HepG2 (cell line): Measurements from ENCODE around the gene SUPV3L1. TPM values are rescaled to one million over a fixed set of nuclear protein-coding genes. Genes with fewer than 3 reads are reported as not detected.
A peak's percentile ranks its signal among the peaks of the same experiment; 100 is the strongest.

Experiments
- ATAD3A ChIP-seq: sonication (generic); formaldehyde crosslinking; IDR thresholded peaks from 2 replicates; pipeline ENCODE4 v1.4.0; 2020; ENCODE audit warnings: missing genetic modification reagents
- CBX2 ChIP-seq, 2 experiments: fragments of 200-600 bp in 1 of 2; sonication (generic); formaldehyde crosslinking in 1 of 2; IDR thresholded peaks; 2 replicates each; pipeline versions ENCODE4 v1.7.0 to v1.8.1; 2018 to 2022; ENCODE audit warnings: low read depth in 2 of 2, low read length in 1 of 2, mild to moderate bottlenecking in 1 of 2, missing genetic modification reagents in 1 of 2
- ESRRA ChIP-seq: sonication (generic); formaldehyde crosslinking; IDR thresholded peaks from 2 replicates; pipeline ENCODE4 v1.5.1; 2020; ENCODE audit warnings: mild to moderate bottlenecking, low read depth, missing genetic modification reagents
- ETV6 ChIP-seq: sonication (generic); formaldehyde crosslinking; conservative IDR thresholded peaks from 2 replicates; pipeline ENCODE4 v1.4.0; 2020; ENCODE audit warnings: missing genetic modification reagents
- GTF3A ChIP-seq: sonication (generic); formaldehyde crosslinking; conservative IDR thresholded peaks from 2 replicates; pipeline ENCODE4 v1.4.0; 2020; ENCODE audit warnings: mild to moderate bottlenecking, missing genetic modification reagents
- HOXA9 ChIP-seq: sonication (generic); formaldehyde crosslinking; IDR thresholded peaks from 2 replicates; pipeline ENCODE4 v1.8.1; 2022; ENCODE audit warnings: missing genetic modification reagents, mild to moderate bottlenecking, moderate library complexity, borderline replicate concordance
- NR3C1 ChIP-seq: sonication (generic); formaldehyde crosslinking; IDR thresholded peaks from 2 replicates; pipeline ENCODE4 v1.4.0; 2020; ENCODE audit warnings: missing genetic modification reagents
- SOX6 ChIP-seq, 2 experiments: fragments of 450-650 bp in 1 of 2; sonication (generic) in 1 of 2; formaldehyde crosslinking in 1 of 2; IDR thresholded peaks; 2 replicates each; pipeline versions ENCODE4 v1.4.0 to v1.6.1; 2017 to 2020; ENCODE audit warnings: antibody characterized with exemption in 1 of 2, mild to moderate bottlenecking in 1 of 2, missing genetic modification reagents in 1 of 2
- SP4 ChIP-seq: sonication (generic); formaldehyde crosslinking; IDR thresholded peaks from 2 replicates; pipeline ENCODE4 v1.8.1; 2023; ENCODE audit warnings: mild to moderate bottlenecking, missing genetic modification reagents
- TARDBP ChIP-seq: sonication (generic); formaldehyde crosslinking; IDR thresholded peaks from 2 replicates; pipeline ENCODE4 v1.8.0; 2022; ENCODE audit warnings: mild to moderate bottlenecking, missing genetic modification reagents
- TCF7L2 ChIP-seq: IDR thresholded peaks from 2 replicates; pipeline ENCODE4 v1.6.1; 2011; ENCODE audit warnings: mild to moderate bottlenecking, low read depth, low read length, moderate library complexity
- TMF1 ChIP-seq: sonication (generic); formaldehyde crosslinking; IDR thresholded peaks from 2 replicates; pipeline ENCODE4 v1.8.1; 2022; ENCODE audit warnings: low read depth, missing genetic modification reagents
- TOE1 ChIP-seq: sonication (generic); formaldehyde crosslinking; IDR thresholded peaks from 2 replicates; pipeline ENCODE4 v1.4.0; 2020; ENCODE audit warnings: mild to moderate bottlenecking, missing genetic modification reagents
- ZNF432 ChIP-seq: sonication (generic); formaldehyde crosslinking; IDR thresholded peaks from 2 replicates; pipeline ENCODE4 v1.5.0; 2020; ENCODE audit warnings: missing genetic modification reagents, mild to moderate bottlenecking, borderline replicate concordance
- polyA plus RNA-seq, 8 experiments: library from polyadenylated mRNA; depleted of rRNA in 3 of 8; stranded (reverse) in 7 of 8; unstranded in 1 of 8; fragments of >200 nt; fragmentation: Illumina TruSeq in 4 of 8; extraction: Trizol in 4 of 8; gene quantifications; 2 replicates each; pipeline versions ENCODE4 v1.2.1 to v1.2.3, GENCODE V29; 2011 to 2016; ENCODE audit warnings: low read depth in 4 of 8, missing spikeins in 1 of 8, mixed read lengths in 1 of 8; ENCODE audit not compliant: insufficient read depth in 1 of 8
- total RNA-seq, 5 experiments: library from RNA; depleted of rRNA; stranded (reverse); fragments of >200 nt; fragmentation: Illumina TruSeq; extraction: Trizol; gene quantifications; 2 replicates each; pipeline ENCODE4 v1.2.3, GENCODE V29; 2016; ENCODE audit warnings: low read depth in 1 of 5
- TF ChIP-seq, protein P1 (sequence below): sonication (generic); formaldehyde crosslinking; IDR thresholded peaks from 2 replicates; pipeline ENCODE4 v1.5.1; 2020; ENCODE audit warnings: missing genetic modification reagents, mild to moderate bottlenecking, borderline replicate concordance
- TF ChIP-seq, protein P2 (sequence below): sonication (generic); formaldehyde crosslinking; IDR thresholded peaks from 2 replicates; pipeline ENCODE4 v1.5.0; 2020; ENCODE audit warnings: missing genetic modification reagents, mild to moderate bottlenecking, borderline replicate concordance
- TF ChIP-seq, protein P3 (sequence below): sonication (generic); formaldehyde crosslinking; IDR thresholded peaks from 2 replicates; pipeline ENCODE4 v1.4.0; 2020; ENCODE audit warnings: missing genetic modification reagents
- TF ChIP-seq, protein P4 (sequence below): sonication (generic); formaldehyde crosslinking; conservative IDR thresholded peaks from 2 replicates; pipeline ENCODE4 v1.8.0; 2022; ENCODE audit warnings: mild to moderate bottlenecking, moderate library complexity, missing genetic modification reagents
- TF ChIP-seq, protein P5 (sequence below): sonication (generic); formaldehyde crosslinking; IDR thresholded peaks from 2 replicates; pipeline ENCODE4 v1.4.0; 2020; ENCODE audit warnings: mild to moderate bottlenecking, missing genetic modification reagents
- TF ChIP-seq, protein P6 (sequence below): sonication (generic); formaldehyde crosslinking; IDR thresholded peaks from 2 replicates; pipeline ENCODE4 v1.8.1; 2023; ENCODE audit warnings: mild to moderate bottlenecking, missing genetic modification reagents

The SUPV3L1 gene
- total and polyA plus RNA-seq, 2 of the 13 experiments (the other 11 are each of a cell fraction or from before 2014, with no cell fraction given), result 28.8 to 45.7 TPM

DNA sequence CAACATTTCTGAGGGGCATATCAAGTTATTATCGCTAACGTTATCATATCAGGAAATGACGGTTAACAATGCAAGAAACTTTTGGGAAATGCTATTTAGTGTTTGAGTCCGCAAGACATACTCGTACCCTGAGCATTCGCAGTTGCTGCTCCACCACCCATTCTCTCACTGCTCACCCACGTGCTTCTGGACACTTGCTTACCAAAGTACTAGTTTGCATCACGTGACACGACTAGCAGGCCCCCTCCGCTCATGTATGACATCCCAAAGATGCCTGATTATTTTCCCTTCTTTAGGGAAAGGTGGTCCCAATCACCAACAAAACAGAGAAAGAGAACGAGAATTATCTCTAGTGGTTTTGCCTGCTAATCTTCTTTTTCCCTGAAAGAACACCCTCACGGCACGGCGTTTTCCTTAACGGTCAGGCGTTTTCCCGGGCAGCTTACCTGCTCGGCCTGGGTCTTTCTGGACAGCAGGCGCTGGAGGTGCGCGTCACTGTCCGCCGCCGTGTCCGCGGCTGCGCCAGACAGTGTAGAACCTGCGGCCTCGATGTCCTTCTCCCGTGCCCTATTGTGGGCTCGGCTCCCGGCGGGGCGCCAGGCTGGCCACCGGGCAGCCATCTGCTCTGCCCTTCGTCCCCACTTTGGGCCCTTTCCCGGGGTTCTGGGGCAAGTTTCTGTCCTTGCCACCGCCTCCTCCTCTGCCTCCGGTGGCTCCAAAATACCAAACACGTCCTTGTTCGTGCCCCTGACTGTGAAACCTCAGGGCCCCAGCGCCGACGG, at the start of gene SUPV3L1 (continued):
- TF ChIP-seq, protein P1, sequence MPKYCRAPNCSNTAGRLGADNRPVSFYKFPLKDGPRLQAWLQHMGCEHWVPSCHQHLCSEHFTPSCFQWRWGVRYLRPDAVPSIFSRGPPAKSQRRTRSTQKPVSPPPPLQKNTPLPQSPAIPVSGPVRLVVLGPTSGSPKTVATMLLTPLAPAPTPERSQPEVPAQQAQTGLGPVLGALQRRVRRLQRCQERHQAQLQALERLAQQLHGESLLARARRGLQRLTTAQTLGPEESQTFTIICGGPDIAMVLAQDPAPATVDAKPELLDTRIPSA (CRISPR knock-in tag), result no peak
- TF ChIP-seq TCF7L2 (no peak), TOE1 (no peak; the same call in 1 of the 2 replicates), ATAD3A (CRISPR knock-in tag) (no peak), TMF1 (CRISPR knock-in tag) (no peak), CBX2 (IDR thresholded peaks at IDR 0.05; ENCODE audit: low read depth, low read length) (no peak), CBX2 (CRISPR knock-in tag; IDR thresholded peaks at IDR 0.05; ENCODE audit: low read depth) (no peak), ETV6 (CRISPR knock-in tag) (no peak), ESRRA (CRISPR knock-in tag) (no peak; the same call in 1 of the 2 replicates), NR3C1 (CRISPR knock-in tag) (no peak), GTF3A (no peak), SP4 (CRISPR knock-in tag) (0 out of 2 replicates have a peak, but pooled peaks have one; percentile 55), TARDBP (peak; percentile 82), ZNF432 (CRISPR knock-in tag) (no peak), SOX6 (IDR thresholded peaks at IDR 0.05) (no peak), SOX6 (CRISPR knock-in tag; IDR thresholded peaks at IDR 0.05) (no peak), HOXA9 (no peak)
- TF ChIP-seq, protein P2, sequence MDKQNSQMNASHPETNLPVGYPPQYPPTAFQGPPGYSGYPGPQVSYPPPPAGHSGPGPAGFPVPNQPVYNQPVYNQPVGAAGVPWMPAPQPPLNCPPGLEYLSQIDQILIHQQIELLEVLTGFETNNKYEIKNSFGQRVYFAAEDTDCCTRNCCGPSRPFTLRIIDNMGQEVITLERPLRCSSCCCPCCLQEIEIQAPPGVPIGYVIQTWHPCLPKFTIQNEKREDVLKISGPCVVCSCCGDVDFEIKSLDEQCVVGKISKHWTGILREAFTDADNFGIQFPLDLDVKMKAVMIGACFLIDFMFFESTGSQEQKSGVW (CRISPR knock-in tag), result no peak
- TF ChIP-seq, protein P3, sequence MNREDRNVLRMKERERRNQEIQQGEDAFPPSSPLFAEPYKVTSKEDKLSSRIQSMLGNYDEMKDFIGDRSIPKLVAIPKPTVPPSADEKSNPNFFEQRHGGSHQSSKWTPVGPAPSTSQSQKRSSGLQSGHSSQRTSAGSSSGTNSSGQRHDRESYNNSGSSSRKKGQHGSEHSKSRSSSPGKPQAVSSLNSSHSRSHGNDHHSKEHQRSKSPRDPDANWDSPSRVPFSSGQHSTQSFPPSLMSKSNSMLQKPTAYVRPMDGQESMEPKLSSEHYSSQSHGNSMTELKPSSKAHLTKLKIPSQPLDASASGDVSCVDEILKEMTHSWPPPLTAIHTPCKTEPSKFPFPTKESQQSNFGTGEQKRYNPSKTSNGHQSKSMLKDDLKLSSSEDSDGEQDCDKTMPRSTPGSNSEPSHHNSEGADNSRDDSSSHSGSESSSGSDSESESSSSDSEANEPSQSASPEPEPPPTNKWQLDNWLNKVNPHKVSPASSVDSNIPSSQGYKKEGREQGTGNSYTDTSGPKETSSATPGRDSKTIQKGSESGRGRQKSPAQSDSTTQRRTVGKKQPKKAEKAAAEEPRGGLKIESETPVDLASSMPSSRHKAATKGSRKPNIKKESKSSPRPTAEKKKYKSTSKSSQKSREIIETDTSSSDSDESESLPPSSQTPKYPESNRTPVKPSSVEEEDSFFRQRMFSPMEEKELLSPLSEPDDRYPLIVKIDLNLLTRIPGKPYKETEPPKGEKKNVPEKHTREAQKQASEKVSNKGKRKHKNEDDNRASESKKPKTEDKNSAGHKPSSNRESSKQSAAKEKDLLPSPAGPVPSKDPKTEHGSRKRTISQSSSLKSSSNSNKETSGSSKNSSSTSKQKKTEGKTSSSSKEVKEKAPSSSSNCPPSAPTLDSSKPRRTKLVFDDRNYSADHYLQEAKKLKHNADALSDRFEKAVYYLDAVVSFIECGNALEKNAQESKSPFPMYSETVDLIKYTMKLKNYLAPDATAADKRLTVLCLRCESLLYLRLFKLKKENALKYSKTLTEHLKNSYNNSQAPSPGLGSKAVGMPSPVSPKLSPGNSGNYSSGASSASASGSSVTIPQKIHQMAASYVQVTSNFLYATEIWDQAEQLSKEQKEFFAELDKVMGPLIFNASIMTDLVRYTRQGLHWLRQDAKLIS (CRISPR knock-in tag), result no peak
- TF ChIP-seq, protein P4, sequence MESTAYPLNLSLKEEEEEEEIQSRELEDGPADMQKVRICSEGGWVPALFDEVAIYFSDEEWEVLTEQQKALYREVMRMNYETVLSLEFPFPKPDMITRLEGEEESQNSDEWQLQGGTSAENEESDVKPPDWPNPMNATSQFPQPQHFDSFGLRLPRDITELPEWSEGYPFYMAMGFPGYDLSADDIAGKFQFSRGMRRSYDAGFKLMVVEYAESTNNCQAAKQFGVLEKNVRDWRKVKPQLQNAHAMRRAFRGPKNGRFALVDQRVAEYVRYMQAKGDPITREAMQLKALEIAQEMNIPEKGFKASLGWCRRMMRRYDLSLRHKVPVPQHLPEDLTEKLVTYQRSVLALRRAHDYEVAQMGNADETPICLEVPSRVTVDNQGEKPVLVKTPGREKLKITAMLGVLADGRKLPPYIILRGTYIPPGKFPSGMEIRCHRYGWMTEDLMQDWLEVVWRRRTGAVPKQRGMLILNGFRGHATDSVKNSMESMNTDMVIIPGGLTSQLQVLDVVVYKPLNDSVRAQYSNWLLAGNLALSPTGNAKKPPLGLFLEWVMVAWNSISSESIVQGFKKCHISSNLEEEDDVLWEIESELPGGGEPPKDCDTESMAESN (CRISPR knock-in tag), result peak; percentile 62
- TF ChIP-seq, protein P5, sequence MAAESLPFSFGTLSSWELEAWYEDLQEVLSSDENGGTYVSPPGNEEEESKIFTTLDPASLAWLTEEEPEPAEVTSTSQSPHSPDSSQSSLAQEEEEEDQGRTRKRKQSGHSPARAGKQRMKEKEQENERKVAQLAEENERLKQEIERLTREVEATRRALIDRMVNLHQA (CRISPR knock-in tag), result no peak
- TF ChIP-seq, protein P6, sequence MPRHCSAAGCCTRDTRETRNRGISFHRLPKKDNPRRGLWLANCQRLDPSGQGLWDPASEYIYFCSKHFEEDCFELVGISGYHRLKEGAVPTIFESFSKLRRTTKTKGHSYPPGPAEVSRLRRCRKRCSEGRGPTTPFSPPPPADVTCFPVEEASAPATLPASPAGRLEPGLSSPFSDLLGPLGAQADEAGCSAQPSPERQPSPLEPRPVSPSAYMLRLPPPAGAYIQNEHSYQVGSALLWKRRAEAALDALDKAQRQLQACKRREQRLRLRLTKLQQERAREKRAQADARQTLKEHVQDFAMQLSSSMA, result peak; percentile 53; the same call in 1 of the 2 replicates
